Lung (tissue), 12 donors: ENCODE results near the gene FHAD1. TPM values are rescaled to one million over a fixed set of nuclear protein-coding genes. Genes with fewer than 3 reads are reported as not detected.
A peak's percentile ranks its signal among the peaks of the same experiment; 100 is the strongest.

ENCODE experiments used
- ATAC-seq: fragments of 200-7000 bp; cut with Tn5 transposase; one replicate; pipeline ENCODE4 v1.9.1; 2020; ENCODE audit warnings: moderate number of reproducible peaks; ENCODE audit not compliant: insufficient read depth, low FRiP score
- DNase-seq, 3 donors: peaks; one replicate each; pipeline ENCODE4 v3.0.0-alpha.2; 2013 to 2017
- H3K27ac ChIP-seq, 2 donors: one replicate each; pipeline ENCODE4 v1.5.1; 2013; ENCODE audit warnings: mild to moderate bottlenecking in 2 of 2, moderate library complexity in 2 of 2, control low read depth in 1 of 2, inconsistent platforms in 1 of 2, low read depth in 1 of 2, low read length in 1 of 2
- H3K27me3 ChIP-seq, 3 donors: one replicate each; pipeline ENCODE4 v1.5.1; 2013; ENCODE audit warnings: low read length in 2 of 3; ENCODE audit not compliant: control insufficient read depth in 3 of 3, insufficient read depth in 3 of 3
- H3K36me3 ChIP-seq, 4 donors: one replicate each; pipeline ENCODE4 v1.5.1; 2013; ENCODE audit warnings: low read length in 4 of 4, mild to moderate bottlenecking in 1 of 4, moderate library complexity in 1 of 4; ENCODE audit not compliant: control insufficient read depth in 4 of 4, insufficient read depth in 4 of 4
- H3K4me1 ChIP-seq, 5 donors: one replicate each; pipeline ENCODE4 v1.5.1; 2013; ENCODE audit warnings: low read length in 5 of 5, mild to moderate bottlenecking in 2 of 5, moderate library complexity in 1 of 5; ENCODE audit not compliant: control insufficient read depth in 5 of 5, insufficient read depth in 5 of 5
- H3K4me3 ChIP-seq: one replicate; pipeline ENCODE4 v1.5.1; 2013; ENCODE audit warnings: mild to moderate bottlenecking, control low read depth, moderate library complexity
- H3K9ac ChIP-seq, 2 donors: one replicate each; pipeline ENCODE4 v1.5.1; 2013; ENCODE audit warnings: low read length in 2 of 2, control low read depth in 1 of 2; ENCODE audit not compliant: insufficient read depth in 1 of 2
- H3K9me3 ChIP-seq, 4 donors: one replicate each; pipeline ENCODE4 v1.5.1; 2013; ENCODE audit warnings: low read length in 3 of 4, mild to moderate bottlenecking in 1 of 4, moderate library complexity in 1 of 4; ENCODE audit not compliant: control insufficient read depth in 4 of 4, insufficient read depth in 3 of 4
- CTCF ChIP-seq: IDR thresholded peaks from 2 replicates; pipeline ENCODE4 v1.5.1; 2012; ENCODE audit warnings: mild to moderate bottlenecking; ENCODE audit errors: control extremely low read depth, extremely low read depth
- WGBS, 2 donors: extraction: QIAGEN DNeasy Blood & Tissue Kit; methylation state at CpG; one replicate each; pipeline ENCODE4 v1.1.7; 2013; 5-methylcytosine and 5-hydroxymethylcytosine counted together
- polyA plus RNA-seq, 2 donors: library from polyadenylated mRNA; stranded (reverse); fragments of 200-250 nt; gene quantifications; one replicate each; pipeline ENCODE4 v1.2.1, GENCODE V29; 2013
- total RNA-seq, 2 donors: library from RNA; depleted of rRNA in 1 of 2; stranded (reverse); fragments of >200 nt in 1 of 2; gene quantifications; one replicate each; pipeline ENCODE4 v1.2.1, GENCODE V29; 2014 to 2021
- donor health status: control.
- donor health status: control.
- donor health status: Bipolar disorder and iron deficiency.
- donor health status: healthy.
- donor health status: DM: yes; HTN: yes; CAD: no.

Gene FHAD1
- total and polyA plus RNA-seq, 4 donors: 4.4 to 25.9 (median 9.2) TPM

- no peaks in the 10 kb centered on the region for H3K27me3 ChIP-seq
- no peak overlapping the region for H3K4me3 ChIP-seq
- peaks cover 0 to 13% (median 6%) of the 10 kb centered on the region in 5 donors for H3K4me1 ChIP-seq
- 84 to 89% methylated on average over 14 of the region's 14 CpGs for WGBS, 2 donors
- H3K9ac ChIP-seq: no peak overlapping the region
- H3K27ac ChIP-seq: no peak overlapping the region
- no peak for TF ChIP-seq CTCF
- no peak for ATAC-seq
- DNase-seq: no peak
- H3K36me3 ChIP-seq: no peaks in the 10 kb centered on the region
- no peaks in the 10 kb centered on the region for H3K9me3 ChIP-seq
Observed at GRCh38 chr1:15257309-15257708, 10.3 kb downstream of the FHAD1 start.

- Histone ChIP-seq H3K4me1 (peaks cover 0 to 11% (median 6%) of the 10 kb centered on the region in 5 donors), H3K27ac (peak overlapping the region in 1 of 2 donors; percentile 73), H3K27me3 (no peaks in the 10 kb centered on the region), H3K4me3 (no peak overlapping the region), H3K9ac (no peak overlapping the region), H3K36me3 (no peaks in the 10 kb centered on the region), H3K9me3 (no peaks in the 10 kb centered on the region)
- no peak for TF ChIP-seq CTCF
- DNase-seq (no peak), ATAC-seq (no peak)
- WGBS, 2 donors: 69 to 71% methylated on average over 13 of the region's 13 CpGs
Observed at GRCh38 chr1:15258833-15259621, 12.0 kb downstream of the FHAD1 start.

GRCh38 chr1:15259622-15260007 lies 12.6 kb downstream of the FHAD1 start:
- Histone ChIP-seq H3K4me3 (no peak overlapping the region), H3K9me3 (no peaks in the 10 kb centered on the region), H3K9ac (no peak overlapping the region), H3K36me3 (no peaks in the 10 kb centered on the region), H3K4me1 (peaks cover 0 to 11% (median 6%) of the 10 kb centered on the region in 5 donors), H3K27me3 (no peaks in the 10 kb centered on the region), H3K27ac (peak overlapping the region in 1 of 2 donors; percentile 73)
- ATAC-seq (no peak), DNase-seq (no peak)
- TF ChIP-seq CTCF: no peak
- WGBS, 2 donors: 88 to 92% methylated on average over 9 of the region's 9 CpGs
